ENCODE data around the gene SARDH. TPM values are rescaled to one million over a fixed set of nuclear protein-coding genes. Genes with fewer than 3 reads are reported as not detected.
A peak's percentile ranks its signal among the peaks of the same experiment; 100 is the strongest.

SARDH gene
- total and polyA plus RNA-seq, 2 of the 8 experiments (the other 6 are each of a cell fraction or from before 2014, with no cell fraction given), result 6.4 to 7.4 TPM

- no peak overlapping the region for H2AK5ac ChIP-seq (ENCODE audit: low read depth, low read length)
- H2BK20ac ChIP-seq (ENCODE audit: low read length), result no peak overlapping the region
- H3K18ac ChIP-seq (ENCODE audit: extremely low read depth, low read length), result peak overlapping the region; percentile 24; the same call in 1 of the 2 replicates
- no peak overlapping the region for H3K56ac ChIP-seq (replicated peaks; ENCODE audit: insufficient read length, low read depth, low read length)
- ChIA-PET CTCF (ENCODE audit: partially characterized antibody) (interaction anchor here (0.8 to 1.7 kb wide), 11 partner anchors 9 to 172 kb away, joined by 3 to 7 read pairs (median 4); partner anchors contain the start of gene ADAMTSL2), POLR2A (ENCODE audit: partially characterized antibody) (interaction anchor here (0.8 to 1.0 kb wide), 2 partner anchors 11 to 303 kb away, joined by 3 read pairs; partner anchors contain the start of gene SURF1)
- no peaks in the 10 kb centered on the region for H3K36me3 ChIP-seq (ENCODE audit: control insufficient read depth in 2 of 4, insufficient read depth in 4 of 4, low read length in 3 of 4)
- H2BK15ac ChIP-seq (ENCODE audit: low read length), result peak overlapping the region; percentile 3; the same call in 1 of the 2 replicates
- H3K4ac ChIP-seq (replicated peaks; ENCODE audit: insufficient read length, low read depth, low read length), result no peak overlapping the region
- peaks cover 0 to 12% (median 11%) of the 10 kb centered on the region in 4 experiments; a peak in 3 of 7 replicates for H3K27me3 ChIP-seq (replicated peaks in 1 of 4; ENCODE audit: control insufficient read depth in 3 of 4, extremely low read depth in 1 of 4, insufficient read depth in 3 of 4, low read length in 3 of 4)
- WGBS, 2 experiments (ENCODE audit: extremely low coverage in 1 of 2, insufficient coverage in 1 of 2, insufficient read length in 1 of 2, insufficient replicate concordance in 2 of 2, low coverage in 1 of 2, low lambda C conversion rate in 2 of 2, missing lambda C conversion rate in 1 of 2), result 45% methylated on average over 40 of the region's 46 CpGs; no CpG with 5 or more reads in 1 of the 2 experiments
- no peaks in the 10 kb centered on the region for H4K20me1 ChIP-seq (replicated peaks in 1 of 2; ENCODE audit: control insufficient read depth in 1 of 2, insufficient read depth in 2 of 2, low read length in 2 of 2)
- no peak overlapping the region for H4K91ac ChIP-seq (replicated peaks; ENCODE audit: insufficient read length, low read length)
- DNase-seq (ENCODE audit: low read depth in 1 of 2, low spot score in 2 of 2) (peak in 1 of 2 experiments; percentile 63), FAIRE-seq (no peak)
- no peaks in the 10 kb centered on the region for H3K79me2 ChIP-seq (ENCODE audit: control insufficient read depth in 1 of 2, insufficient read depth in 2 of 2, low read length in 2 of 2)
- H3K9ac ChIP-seq (replicated peaks in 1 of 4; ENCODE audit: extremely low read depth in 1 of 4, low read depth in 3 of 4, low read length in 3 of 4), result no peak overlapping the region
- H3K4me1 ChIP-seq (replicated peaks in 1 of 4; ENCODE audit: control insufficient read depth in 3 of 4, insufficient read depth in 4 of 4, low read length in 3 of 4), result peaks cover 0 to 15% (median 8%) of the 10 kb centered on the region in 4 experiments; a peak in 5 of 7 replicates
- H2BK12ac ChIP-seq (ENCODE audit: low read depth, low read length), result peak overlapping the region; percentile 81; the same call in 1 of the 2 replicates
- no peak overlapping the region for H2BK5ac ChIP-seq (ENCODE audit: low read depth, low read length)
- H3K23me2 ChIP-seq (ENCODE audit: low read depth, low read length), result peaks cover 3% of the 10 kb centered on the region; the same call in 1 of the 2 replicates
- H3K14ac ChIP-seq (ENCODE audit: insufficient read length), result no peak overlapping the region
- peak overlapping the region; percentile 42 to 57 for H3K4me2 ChIP-seq (ENCODE audit: insufficient read depth in 1 of 2, low read depth in 2 of 2, low read length in 2 of 2)
- H4K8ac ChIP-seq (ENCODE audit: extremely low read depth, insufficient read depth, low read length), result peak overlapping the region; percentile 63
- no peak overlapping the region for H2BK120ac ChIP-seq (replicated peaks; ENCODE audit: low read depth, low read length)
- no peaks in the 10 kb centered on the region for H3K9me3 ChIP-seq (ENCODE audit: insufficient read depth in 2 of 2, low read depth in 1 of 2, low read length in 1 of 2)
- no peaks in the 10 kb centered on the region for H3K79me1 ChIP-seq (ENCODE audit: low read depth, low read length)
- no peak overlapping the region for H2AFZ ChIP-seq (ENCODE audit: low read length)
- TF ChIP-seq GABPA (IDR thresholded peaks at IDR 0.05; ENCODE audit: borderline replicate concordance, insufficient read depth, low read length) (0 out of 2 replicates have a peak, but pooled peaks have one; percentile 11), CREB1 (IDR thresholded peaks at IDR 0.05) (no peak)
- H3K23ac ChIP-seq (ENCODE audit: insufficient read length), result no peak overlapping the region
- H4K5ac ChIP-seq (ENCODE audit: insufficient read length, low read depth, low read length), result no peak overlapping the region
- H3K4me3 ChIP-seq (ENCODE audit: extremely low read depth in 1 of 4, insufficient read depth in 2 of 4, low read depth in 3 of 4, low read length in 4 of 4), result peak overlapping the region in 2 of 4 experiments; percentile 23 to 47; a peak in 4 of 8 replicates
- H3K27ac ChIP-seq (ENCODE audit: low read depth, low read length), result no peak overlapping the region
Measured at GRCh38 chr9:133658442-133659431, 79.4 kb downstream of the SARDH start.
